ENCODE data around the gene FDCSP.
"Not testable (repeated sequence)": the region's sequence is repeated elsewhere in the genome, so short reads cannot be mapped to it uniquely, and the experiment has no call there.

Gene FDCSP

DNA sequence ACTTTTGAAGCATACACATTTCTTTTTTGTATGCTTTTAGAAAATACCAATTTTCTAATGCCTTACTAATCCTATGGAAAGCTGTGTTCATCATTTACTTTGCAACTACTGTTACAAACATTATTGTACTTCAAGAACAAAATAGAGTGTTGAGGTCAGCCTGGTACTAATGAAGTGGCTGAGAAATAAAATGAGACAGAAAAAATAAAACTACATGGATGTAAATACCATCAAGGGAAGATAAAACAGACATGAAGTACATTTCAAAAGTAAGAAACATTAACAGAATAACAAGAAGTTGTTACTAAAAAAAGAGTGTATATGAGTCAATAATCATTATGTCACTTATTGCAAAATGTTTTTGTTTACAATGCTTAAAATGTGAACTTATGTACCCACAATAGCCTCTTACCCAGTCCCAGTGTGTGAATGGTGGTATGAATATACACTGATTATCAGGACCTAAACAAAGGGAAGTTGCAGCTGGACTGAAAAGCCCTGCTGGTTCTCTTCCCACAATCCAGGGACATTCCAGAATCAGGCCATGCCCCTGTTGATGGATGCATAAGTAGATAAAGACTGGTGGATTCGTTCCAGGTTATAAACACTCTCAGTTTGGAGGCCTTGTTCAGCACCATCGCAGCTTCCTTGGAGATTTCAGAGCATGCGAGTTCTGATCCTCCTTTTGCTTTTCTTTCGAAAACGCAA is 14.1 kb downstream of the FDCSP start:
- no peak for DNase-seq

DNA sequence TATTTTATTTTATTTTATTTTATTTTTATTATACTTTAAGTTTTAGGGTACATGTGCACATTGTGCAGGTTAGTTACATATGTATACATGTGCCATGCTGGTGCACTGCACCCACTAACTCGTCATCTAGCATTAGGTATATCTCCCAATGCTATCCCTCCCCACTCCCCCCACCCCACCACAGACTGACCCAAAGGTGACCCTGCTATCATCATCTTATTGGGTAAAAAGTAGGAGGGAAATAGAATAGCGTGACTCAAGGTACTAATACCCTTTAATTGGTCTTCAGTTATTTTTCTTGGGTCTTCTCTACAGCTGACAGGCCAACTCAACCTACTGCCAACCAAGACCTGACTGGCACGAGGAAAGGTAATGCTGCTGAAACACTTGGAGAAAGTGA is 16.4 kb downstream of the FDCSP start, which contains the start of gene CSN3:
Gene CSN3 (plus strand): TSS at position 301 of the 400 bp plus-strand sequence. CDS start 2,223 bp downstream, outside the sequence.
- not testable (repeated sequence) for DNase-seq

DNA sequence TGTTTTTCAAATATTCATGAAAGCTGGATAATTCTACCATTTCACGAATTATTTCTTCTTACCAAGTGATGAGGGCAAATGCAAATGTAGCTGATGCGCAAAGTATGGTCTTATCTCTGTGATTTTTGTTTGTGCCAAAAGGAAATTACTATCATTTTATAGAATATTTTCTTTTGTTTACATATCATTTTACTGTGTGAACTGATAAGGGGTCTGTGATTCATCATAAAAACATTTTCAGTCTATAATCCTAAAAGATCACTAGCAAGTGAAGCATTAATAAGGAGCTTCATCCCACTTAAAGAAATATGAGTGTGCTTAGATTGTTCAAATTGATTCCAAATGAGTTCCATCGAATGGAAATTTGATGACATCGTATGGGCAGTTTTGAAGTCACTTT is 17.2 kb downstream of the FDCSP start:
- no peak for DNase-seq

DNA sequence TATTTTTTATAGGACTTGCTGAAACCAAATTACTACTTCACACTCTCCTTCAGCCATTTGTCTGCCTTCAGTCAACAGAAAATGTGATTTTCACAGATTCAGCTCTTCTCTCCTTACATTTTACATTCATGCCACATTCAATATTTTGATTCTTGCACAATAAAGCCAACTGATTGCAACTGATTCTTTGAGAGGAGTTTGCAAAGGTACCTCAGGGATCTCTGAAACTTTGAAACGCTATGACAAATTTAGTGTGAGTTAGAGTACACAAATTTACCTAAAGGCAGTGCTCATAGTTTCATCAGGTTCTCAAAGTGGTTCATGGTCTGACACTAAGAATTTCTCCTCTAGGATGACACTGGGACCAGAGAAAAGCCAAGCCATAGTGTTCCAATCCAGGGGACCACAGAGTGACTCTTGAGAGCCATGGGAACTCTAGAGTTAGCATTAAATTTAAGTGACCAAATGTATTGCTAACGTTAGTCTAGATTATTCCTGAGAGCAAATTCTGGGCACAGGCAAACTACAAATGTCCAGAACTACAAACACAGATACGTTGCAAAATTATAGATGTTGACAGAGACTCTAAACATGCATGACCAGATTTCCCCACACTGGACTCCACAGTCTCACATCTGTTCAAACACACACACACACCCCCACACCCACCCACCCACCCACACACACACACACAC is 25.5 kb downstream of the FDCSP start:
- no peak for DNase-seq

DNA sequence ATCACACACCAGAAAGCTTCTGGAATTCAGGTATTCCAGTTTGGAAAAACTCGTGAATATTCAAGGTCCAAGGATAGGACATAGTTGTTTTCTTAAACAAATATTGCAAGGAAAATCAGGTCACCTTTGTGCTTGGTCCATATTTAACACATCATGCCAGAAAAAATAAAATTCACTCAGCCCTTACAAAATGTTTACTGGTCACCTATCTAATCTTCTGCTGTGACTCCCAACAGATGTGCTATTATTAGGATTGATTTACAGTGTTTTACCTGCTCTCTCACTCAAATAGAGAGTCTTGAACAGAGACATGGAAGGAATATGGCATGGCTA is 26.0 kb downstream of the FDCSP start:
- no peak for DNase-seq

DNA sequence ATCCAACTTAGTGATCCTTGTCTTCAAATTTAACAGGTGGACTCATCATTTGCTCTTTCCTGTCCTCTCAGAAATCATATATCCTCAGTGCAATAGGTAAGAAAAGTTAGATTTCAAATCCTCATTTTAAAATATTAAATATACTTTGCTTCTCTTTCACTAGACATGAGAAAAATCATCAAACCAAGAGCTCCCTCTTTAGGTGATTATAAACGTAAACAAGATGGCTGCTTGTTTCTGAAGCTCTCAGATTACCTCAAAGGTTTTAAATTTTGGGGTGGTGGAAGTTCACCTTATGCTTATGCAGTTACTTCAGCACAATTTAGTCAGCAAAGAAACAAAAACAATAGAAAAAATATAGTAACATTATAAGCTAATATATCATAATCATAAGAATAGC is 43.8 kb downstream of the FDCSP start:
- no peak for DNase-seq

DNA sequence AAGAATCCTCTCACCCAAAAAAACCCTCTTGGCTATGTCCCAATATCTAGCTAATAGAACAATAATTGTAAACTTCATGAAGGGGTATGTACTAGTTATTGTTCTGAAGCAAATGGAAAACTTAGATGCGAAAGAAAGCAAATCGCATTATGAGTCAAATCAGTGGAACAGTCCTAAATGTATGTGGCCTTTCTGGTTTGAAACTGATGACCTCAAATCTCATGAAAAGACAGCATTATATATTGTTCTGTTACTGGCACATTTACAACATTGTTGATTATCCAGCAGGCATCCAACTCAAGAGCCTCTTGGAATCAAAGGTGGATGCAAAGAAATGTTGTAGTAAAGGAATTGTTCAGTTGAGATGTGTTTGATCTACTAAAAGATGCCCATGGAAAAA is 51.2 kb downstream of the FDCSP start:
- DNase-seq: no peak

DNA sequence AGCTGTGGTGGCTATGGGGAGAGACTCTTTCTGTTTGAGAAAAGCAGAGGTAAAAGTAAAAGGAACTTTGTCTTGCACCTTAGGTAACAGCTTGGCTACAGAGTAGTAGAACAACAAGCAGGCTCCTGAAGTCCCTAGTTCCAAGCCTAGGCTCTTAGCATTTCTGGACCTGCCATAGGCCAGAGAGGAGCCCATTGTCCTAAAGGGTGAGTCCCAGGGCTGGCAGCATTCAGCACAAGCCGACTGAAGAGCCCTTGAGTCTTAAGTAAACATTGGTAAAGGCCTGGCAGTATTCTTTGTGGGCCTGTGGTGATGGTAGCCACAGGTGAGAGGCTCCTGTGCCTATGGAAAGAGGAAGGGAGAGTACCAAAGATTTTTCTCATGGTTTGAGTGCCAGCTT is 54.6 kb downstream of the FDCSP start:
- no peak for DNase-seq
